ENCODE data around the gene JAK1.

DNA sequence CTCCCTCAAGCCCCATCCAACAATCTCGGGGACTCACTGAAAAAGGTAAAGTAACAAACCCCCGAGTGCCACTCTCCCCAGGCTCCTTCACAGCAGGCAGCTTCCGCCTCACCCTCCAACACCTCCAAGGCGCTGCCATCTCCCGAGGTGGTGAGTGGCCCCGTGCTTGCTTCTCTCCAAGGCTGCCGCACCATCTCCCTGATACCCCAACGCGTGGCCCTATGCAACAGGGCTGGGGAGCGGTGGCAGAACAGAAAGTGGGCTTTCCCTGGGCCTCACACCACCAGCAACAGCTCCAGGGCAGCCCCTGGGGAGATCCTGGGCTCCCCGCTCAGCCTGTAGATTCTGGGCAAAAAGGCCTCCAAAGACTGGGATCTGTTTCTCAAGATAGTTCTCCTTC, 116.4 kb downstream of the JAK1 start:
- TF ChIP-seq, protein P1, sequence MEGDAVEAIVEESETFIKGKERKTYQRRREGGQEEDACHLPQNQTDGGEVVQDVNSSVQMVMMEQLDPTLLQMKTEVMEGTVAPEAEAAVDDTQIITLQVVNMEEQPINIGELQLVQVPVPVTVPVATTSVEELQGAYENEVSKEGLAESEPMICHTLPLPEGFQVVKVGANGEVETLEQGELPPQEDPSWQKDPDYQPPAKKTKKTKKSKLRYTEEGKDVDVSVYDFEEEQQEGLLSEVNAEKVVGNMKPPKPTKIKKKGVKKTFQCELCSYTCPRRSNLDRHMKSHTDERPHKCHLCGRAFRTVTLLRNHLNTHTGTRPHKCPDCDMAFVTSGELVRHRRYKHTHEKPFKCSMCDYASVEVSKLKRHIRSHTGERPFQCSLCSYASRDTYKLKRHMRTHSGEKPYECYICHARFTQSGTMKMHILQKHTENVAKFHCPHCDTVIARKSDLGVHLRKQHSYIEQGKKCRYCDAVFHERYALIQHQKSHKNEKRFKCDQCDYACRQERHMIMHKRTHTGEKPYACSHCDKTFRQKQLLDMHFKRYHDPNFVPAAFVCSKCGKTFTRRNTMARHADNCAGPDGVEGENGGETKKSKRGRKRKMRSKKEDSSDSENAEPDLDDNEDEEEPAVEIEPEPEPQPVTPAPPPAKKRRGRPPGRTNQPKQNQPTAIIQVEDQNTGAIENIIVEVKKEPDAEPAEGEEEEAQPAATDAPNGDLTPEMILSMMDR (conservative IDR thresholded peaks at IDR 0.05; ENCODE audit: low read depth, low read length) = no peak
- TF ChIP-seq EZH2phosphoT487 (IDR thresholded peaks at IDR 0.05; ENCODE audit: borderline replicate concordance, low read length) (no peak), EZH2 (IDR thresholded peaks at IDR 0.05; ENCODE audit: low read length, unreplicated experiment) (no peak)

All from PC-3 (cell line).